ENCODE measurements around the gene GPRC6A.

The GPRC6A gene

DNA sequence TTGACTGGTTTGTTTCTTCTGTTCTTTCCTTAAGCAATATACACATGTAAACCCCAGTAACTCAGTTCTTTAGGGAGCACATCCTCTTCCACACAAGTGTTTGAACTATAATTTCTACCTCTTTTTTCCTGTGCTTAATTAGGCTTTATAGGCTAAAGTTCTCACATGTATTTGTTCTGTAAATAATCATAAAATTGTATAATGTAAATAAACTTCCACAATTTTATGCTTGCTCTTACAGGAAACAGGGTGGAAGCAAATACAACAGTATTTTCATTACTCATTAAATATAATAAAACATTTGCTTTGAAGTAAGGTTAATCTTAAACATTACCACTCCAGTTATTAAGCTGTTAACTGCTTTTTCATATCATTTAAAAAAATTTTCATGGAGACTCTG is 26.9 kb downstream of the GPRC6A start:
- H3K4me1 ChIP-seq (ENCODE audit: control insufficient read depth in 1 of 2, insufficient read depth in 1 of 2, low read depth in 1 of 2, low read length in 1 of 2): no peaks in the 10 kb centered on the region
- H3K36me3 ChIP-seq: no peaks in the 10 kb centered on the region
- no peak overlapping the region for H3K27ac ChIP-seq
- no peak overlapping the region for H3K4me3 ChIP-seq (ENCODE audit: low read depth in 1 of 2, low read length in 1 of 2)
- H3K27me3 ChIP-seq: no peaks in the 10 kb centered on the region
- TF ChIP-seq, protein P1, sequence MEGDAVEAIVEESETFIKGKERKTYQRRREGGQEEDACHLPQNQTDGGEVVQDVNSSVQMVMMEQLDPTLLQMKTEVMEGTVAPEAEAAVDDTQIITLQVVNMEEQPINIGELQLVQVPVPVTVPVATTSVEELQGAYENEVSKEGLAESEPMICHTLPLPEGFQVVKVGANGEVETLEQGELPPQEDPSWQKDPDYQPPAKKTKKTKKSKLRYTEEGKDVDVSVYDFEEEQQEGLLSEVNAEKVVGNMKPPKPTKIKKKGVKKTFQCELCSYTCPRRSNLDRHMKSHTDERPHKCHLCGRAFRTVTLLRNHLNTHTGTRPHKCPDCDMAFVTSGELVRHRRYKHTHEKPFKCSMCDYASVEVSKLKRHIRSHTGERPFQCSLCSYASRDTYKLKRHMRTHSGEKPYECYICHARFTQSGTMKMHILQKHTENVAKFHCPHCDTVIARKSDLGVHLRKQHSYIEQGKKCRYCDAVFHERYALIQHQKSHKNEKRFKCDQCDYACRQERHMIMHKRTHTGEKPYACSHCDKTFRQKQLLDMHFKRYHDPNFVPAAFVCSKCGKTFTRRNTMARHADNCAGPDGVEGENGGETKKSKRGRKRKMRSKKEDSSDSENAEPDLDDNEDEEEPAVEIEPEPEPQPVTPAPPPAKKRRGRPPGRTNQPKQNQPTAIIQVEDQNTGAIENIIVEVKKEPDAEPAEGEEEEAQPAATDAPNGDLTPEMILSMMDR (IDR thresholded peaks at IDR 0.05): no peak
- H3K9me3 ChIP-seq: no peaks in the 10 kb centered on the region

DNA sequence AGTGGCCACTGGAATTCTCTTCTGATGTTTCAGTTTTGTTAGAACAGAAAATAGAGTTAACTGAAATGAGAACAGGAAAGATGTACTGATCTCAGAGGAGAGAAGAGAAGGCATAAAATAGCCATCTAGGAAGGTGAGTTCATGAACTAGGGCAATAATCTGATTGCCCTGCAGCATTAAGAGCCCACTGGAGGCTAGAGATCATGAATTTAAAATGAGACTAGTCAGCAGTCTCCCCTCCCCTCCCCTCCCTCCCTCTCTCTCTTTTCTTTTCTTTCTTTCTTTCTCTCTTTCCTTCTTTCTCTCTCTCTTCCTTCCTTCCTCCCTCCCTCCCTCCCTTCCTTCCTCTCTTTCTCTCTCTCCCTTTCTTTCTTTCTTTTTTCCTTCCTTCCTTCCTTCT is 28.9 kb downstream of the GPRC6A start:
- no peaks in the 10 kb centered on the region for H3K27me3 ChIP-seq
- H3K36me3 ChIP-seq: no peaks in the 10 kb centered on the region
- H3K9me3 ChIP-seq: no peaks in the 10 kb centered on the region
- H3K4me1 ChIP-seq (ENCODE audit: control insufficient read depth in 1 of 2, insufficient read depth in 1 of 2, low read depth in 1 of 2, low read length in 1 of 2): no peaks in the 10 kb centered on the region
- H3K27ac ChIP-seq: no peak overlapping the region
- TF ChIP-seq, protein P1 (IDR thresholded peaks at IDR 0.05): no peak
- no peak overlapping the region for H3K4me3 ChIP-seq (ENCODE audit: low read depth in 1 of 2, low read length in 1 of 2)

- no peak overlapping the region for H3K27ac ChIP-seq
- no peaks in the 10 kb centered on the region for H3K36me3 ChIP-seq
- H3K27me3 ChIP-seq: no peaks in the 10 kb centered on the region
- H3K4me3 ChIP-seq (ENCODE audit: low read depth in 1 of 2, low read length in 1 of 2): no peak overlapping the region
- H3K4me1 ChIP-seq (ENCODE audit: control insufficient read depth in 1 of 2, insufficient read depth in 1 of 2, low read depth in 1 of 2, low read length in 1 of 2): no peaks in the 10 kb centered on the region
- TF ChIP-seq, protein P1 (IDR thresholded peaks at IDR 0.05): no peak
- no peaks in the 10 kb centered on the region for H3K9me3 ChIP-seq
Observed at GRCh38 chr6:116797585-116797984, 31.3 kb downstream of the GPRC6A start.

GRCh38 chr6:116793224-116793623 is 35.7 kb downstream of the GPRC6A start:
- Histone ChIP-seq H3K36me3 (no peaks in the 10 kb centered on the region), H3K27me3 (no peaks in the 10 kb centered on the region), H3K9me3 (no peaks in the 10 kb centered on the region), H3K4me3 (ENCODE audit: low read depth in 1 of 2, low read length in 1 of 2) (no peak overlapping the region), H3K27ac (no peak overlapping the region), H3K4me1 (ENCODE audit: control insufficient read depth in 1 of 2, insufficient read depth in 1 of 2, low read depth in 1 of 2, low read length in 1 of 2) (no peaks in the 10 kb centered on the region)
- TF ChIP-seq, protein P1 (IDR thresholded peaks at IDR 0.05): no peak

- H3K36me3 ChIP-seq: no peaks in the 10 kb centered on the region
- TF ChIP-seq, protein P1 (IDR thresholded peaks at IDR 0.05): no peak
- H3K27ac ChIP-seq: no peak overlapping the region
- no peaks in the 10 kb centered on the region for H3K9me3 ChIP-seq
- no peak overlapping the region for H3K4me3 ChIP-seq (ENCODE audit: low read depth in 1 of 2, low read length in 1 of 2)
- H3K27me3 ChIP-seq: peaks cover 46% of the 10 kb centered on the region
- no peaks in the 10 kb centered on the region for H3K4me1 ChIP-seq (ENCODE audit: control insufficient read depth in 1 of 2, insufficient read depth in 1 of 2, low read depth in 1 of 2, low read length in 1 of 2)
Observed at GRCh38 chr6:116783852-116784251, 45.0 kb downstream of the GPRC6A start.

Data from neutrophil (primary cell).